Fibroblast of the aortic adventitia (primary cell): ENCODE data around the gene SPINK1. TPM values are rescaled to one million over a fixed set of nuclear protein-coding genes. Genes with fewer than 3 reads are reported as not detected.

Source experiments
- DNase-seq: peaks from one replicate; pipeline ENCODE4 v3.0.0-alpha.2; 2010; ENCODE audit warnings: low read depth
- H3K4me3 ChIP-seq: 2 replicates; pipeline ENCODE4 v1.5.1; 2011; ENCODE audit warnings: low read depth, mild to moderate bottlenecking, control low read depth, low read length, moderate library complexity
- total RNA-seq: library from RNA; depleted of rRNA; stranded (reverse); fragments of >200 nt; gene quantifications from 2 replicates; pipeline ENCODE4 v1.2.3, GENCODE V29; 2012; ENCODE audit warnings: low replicate concordance
- TF ChIP-seq, protein P1 (sequence below): IDR thresholded peaks from 2 replicates; pipeline ENCODE4 v1.5.1; 2011; ENCODE audit warnings: mild to moderate bottlenecking, low read length, control low read depth, inconsistent platforms; ENCODE audit not compliant: insufficient read depth

SPINK1 gene
- total RNA-seq, 1 donor = not detected

DNA sequence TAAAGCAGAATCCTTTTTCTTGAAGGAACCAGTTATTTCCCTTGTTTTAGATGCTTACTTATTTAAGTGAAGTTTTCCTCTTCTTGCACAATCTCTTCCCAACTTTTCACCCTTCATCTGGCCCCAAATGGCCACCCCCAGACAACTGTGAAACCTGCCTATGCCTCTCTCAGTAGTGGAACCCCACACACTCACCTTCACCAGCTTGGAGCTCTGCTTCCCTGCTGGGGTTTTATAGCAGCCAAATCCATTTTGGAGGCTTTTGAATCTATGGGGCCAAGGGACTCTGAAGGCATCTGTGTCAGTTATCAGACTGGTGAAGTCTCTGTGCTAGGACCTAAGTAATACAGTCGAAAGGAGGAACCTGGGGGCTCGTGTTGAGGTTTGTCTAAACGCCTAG, 22.9 kb upstream of the SPINK1 start:
- TF ChIP-seq, protein P1, sequence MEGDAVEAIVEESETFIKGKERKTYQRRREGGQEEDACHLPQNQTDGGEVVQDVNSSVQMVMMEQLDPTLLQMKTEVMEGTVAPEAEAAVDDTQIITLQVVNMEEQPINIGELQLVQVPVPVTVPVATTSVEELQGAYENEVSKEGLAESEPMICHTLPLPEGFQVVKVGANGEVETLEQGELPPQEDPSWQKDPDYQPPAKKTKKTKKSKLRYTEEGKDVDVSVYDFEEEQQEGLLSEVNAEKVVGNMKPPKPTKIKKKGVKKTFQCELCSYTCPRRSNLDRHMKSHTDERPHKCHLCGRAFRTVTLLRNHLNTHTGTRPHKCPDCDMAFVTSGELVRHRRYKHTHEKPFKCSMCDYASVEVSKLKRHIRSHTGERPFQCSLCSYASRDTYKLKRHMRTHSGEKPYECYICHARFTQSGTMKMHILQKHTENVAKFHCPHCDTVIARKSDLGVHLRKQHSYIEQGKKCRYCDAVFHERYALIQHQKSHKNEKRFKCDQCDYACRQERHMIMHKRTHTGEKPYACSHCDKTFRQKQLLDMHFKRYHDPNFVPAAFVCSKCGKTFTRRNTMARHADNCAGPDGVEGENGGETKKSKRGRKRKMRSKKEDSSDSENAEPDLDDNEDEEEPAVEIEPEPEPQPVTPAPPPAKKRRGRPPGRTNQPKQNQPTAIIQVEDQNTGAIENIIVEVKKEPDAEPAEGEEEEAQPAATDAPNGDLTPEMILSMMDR = no peak
- H3K4me3 ChIP-seq = no peak overlapping the region
- DNase-seq = no peak

DNA sequence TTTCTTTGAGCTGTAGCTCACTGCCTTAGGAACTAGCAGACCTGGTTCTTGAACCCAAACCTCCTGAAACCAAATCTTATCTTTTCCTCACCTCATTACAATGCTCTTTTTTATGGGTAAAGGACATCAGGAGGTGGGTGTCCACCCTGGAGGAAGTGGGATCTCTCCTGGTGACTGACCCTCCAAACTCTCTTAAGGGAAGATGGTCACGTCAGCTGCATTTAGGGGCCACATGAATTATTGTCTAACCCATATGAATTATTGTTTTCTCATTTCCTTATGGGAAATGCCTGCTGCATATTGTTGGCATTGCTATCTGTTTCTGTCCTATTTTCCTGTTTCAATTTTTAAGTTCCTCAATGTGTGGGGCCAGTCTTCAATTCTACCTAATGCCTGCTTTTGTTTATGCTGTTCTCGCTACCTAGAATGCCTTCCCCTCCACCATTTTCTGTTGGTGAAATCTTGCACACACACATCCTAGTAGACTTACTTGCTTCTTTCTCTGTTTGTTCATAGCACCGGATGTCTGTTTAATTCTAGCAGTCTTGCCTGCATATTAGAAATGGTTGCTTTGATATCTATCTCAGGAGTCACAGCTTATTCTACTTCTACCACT, 22.0 kb upstream of the SPINK1 start:
- TF ChIP-seq, protein P1 = no peak
- H3K4me3 ChIP-seq = no peak overlapping the region
- no peak for DNase-seq

DNA sequence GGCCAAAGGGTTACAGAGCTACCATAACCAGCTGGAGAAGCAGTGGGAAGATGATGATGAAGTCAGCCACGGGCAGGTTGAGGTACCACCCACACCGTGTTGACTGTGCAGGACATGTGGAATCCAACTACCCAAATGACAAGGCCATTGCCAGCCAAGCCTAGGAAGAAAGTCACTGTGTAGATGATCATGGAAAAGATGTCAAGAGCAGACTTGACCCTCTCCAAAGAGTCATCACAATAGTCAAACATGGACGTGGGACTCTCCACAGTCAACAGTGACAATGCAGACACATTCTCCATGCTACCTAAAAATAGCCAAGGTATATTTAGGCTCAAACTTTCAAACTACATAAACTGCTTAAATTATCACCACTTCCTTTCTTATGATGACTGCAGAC, 20.9 kb upstream of the SPINK1 start:
- DNase-seq = no peak
- H3K4me3 ChIP-seq = no peak overlapping the region
- TF ChIP-seq, protein P1 = no peak

DNA sequence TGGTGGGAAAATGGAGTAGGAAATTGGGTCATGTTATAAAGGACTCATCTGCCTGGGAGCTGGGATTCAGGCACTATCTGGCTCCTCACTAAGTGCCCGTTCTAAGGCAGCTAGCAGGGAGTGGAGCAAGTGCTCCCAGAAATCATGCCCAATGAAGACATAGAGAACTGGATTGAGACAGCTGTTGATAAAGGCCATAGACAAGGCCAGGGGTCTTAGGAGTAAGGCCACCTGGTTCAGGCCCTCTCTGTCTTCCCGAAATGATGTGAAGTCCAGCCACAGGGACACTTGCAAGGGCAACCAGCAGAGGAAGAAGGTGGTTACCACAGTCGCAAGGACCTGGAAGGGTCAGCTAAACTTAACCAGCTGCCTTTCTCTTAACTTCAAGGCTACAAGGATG, 20.1 kb upstream of the SPINK1 start:
- H3K4me3 ChIP-seq = no peak overlapping the region
- no peak for DNase-seq
- TF ChIP-seq, protein P1 = no peak

DNA sequence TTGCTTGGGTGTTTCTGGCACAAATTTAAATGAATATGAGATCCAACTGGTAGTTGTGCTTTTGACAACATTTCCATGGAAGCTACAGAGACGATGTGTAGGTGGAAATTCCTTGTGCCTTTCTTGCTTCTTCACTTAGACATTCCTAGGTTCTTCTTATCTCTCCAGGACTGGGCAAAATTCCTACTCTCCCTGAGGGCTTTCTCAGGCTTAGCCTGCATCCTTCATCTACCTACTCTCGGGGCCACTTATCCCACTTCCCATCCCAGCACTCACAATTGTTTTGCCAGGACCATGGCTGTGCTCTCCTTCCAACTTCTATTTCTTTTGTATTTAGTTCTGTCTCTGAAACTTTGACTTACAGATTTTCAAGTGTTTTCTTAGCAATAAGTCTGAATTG, 17.8 kb upstream of the SPINK1 start:
- TF ChIP-seq, protein P1 = no peak
- no peak overlapping the region for H3K4me3 ChIP-seq
- DNase-seq = no peak

DNA sequence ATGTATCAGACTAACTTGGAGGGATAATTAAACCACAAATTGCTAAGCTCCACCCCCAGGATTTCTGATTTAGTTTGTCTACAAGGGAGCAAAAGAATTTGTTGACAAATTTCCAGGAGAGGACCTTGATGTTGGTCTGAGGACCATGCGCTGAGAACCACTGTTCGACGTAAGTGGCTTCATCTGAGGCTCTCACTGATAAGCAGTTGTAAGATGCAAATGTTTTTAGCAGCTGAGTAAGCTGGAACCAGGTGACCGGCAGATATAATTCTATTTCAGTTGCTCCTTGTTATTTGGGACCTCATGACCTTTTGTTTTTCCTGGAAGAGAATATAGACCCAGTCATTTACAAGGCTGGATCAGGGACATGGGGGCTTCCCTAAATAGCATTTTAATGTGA, 14.1 kb upstream of the SPINK1 start:
- no peak overlapping the region for H3K4me3 ChIP-seq
- no peak for DNase-seq
- TF ChIP-seq, protein P1 = no peak

DNA sequence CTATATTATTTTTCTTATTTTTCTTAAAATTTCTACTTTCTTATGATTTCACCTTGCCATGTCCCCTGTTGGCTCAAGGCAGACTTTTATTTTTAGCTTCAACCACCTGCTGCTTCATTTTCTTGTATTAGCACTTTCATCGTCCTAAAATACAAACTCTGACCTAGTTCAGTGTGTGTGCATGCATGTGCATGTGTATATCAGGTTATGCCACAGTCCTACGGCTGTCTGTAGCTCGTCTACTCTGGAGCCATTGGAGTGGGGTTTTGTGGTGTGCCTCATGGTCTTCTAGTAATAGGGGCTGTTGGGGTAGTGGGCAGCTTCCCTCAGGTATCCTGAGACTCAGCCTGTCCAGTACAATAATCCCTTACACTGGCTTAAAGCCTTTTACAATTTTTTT, 13.4 kb upstream of the SPINK1 start:
- H3K4me3 ChIP-seq = no peak overlapping the region
- no peak for DNase-seq
- TF ChIP-seq, protein P1 = no peak
